HEK293 (cell line): ENCODE data around the gene C1orf21.

Source experiments
- CTCF ChIA-PET: fragments of 350-600 bp; formaldehyde crosslinking; extraction: SDS; loops from one replicate; lab custom pipeline; 2021; ENCODE audit warnings: antibody characterized with exemption; lab: Yijun Ruan, JAX
- POLR2A ChIA-PET: fragments of 300-600 bp; formaldehyde crosslinking; extraction: SDS; loops from one replicate; lab custom pipeline; 2020; ENCODE audit warnings: antibody characterized with exemption, inconsistent platforms; lab: Yijun Ruan, JAX
- H3K27ac ChIP-seq: fragments of 200-500 bp; sonication (Bioruptor generic); 2 replicates; pipeline ENCODE4 v1.5.1; 2014; ENCODE audit warnings: low read depth, low read length, control low read depth, inconsistent platforms; ENCODE audit errors: extremely low read depth
- H3K36me3 ChIP-seq, 2 experiments: fragments of 200-500 bp in 1 of 2; sonication (Bioruptor generic) in 1 of 2; 1 replicate in 1 of 2; 2 replicates in 1 of 2; pipeline ENCODE4 v1.5.1; 2014 to 2017; ENCODE audit warnings: inconsistent platforms in 2 of 2, low read length in 2 of 2; ENCODE audit not compliant: control insufficient read depth in 2 of 2, insufficient read depth in 1 of 2
- H3K4me1 ChIP-seq: fragments of 200-500 bp; sonication (Bioruptor generic); 2 replicates; pipeline ENCODE4 v1.5.1; 2014; ENCODE audit warnings: mild to moderate bottlenecking, low read length, inconsistent platforms; ENCODE audit not compliant: control insufficient read depth, insufficient read depth
- H3K4me3 ChIP-seq: 2 replicates; pipeline ENCODE4 v1.5.1; 2011; ENCODE audit warnings: low read depth, mild to moderate bottlenecking, control low read depth, low read length, moderate library complexity
- H3K9me3 ChIP-seq: fragments of 200-500 bp; sonication (Bioruptor generic); 2 replicates; pipeline ENCODE4 v1.5.1; 2014; ENCODE audit warnings: low read depth, low read length, inconsistent platforms; ENCODE audit not compliant: control insufficient read depth, insufficient read depth
- GLI2 ChIP-seq: fragments of 450-650 bp; formaldehyde crosslinking; IDR thresholded peaks from 2 replicates; pipeline ENCODE4; 2017; ENCODE audit warnings: missing biosample characterization, missing genetic modification characterization, low read depth, borderline replicate concordance
- GLIS1 ChIP-seq: fragments of 450-650 bp; formaldehyde crosslinking; IDR thresholded peaks from 2 replicates; pipeline ENCODE4 v1.5.1; 2016; ENCODE audit warnings: missing biosample characterization, missing genetic modification characterization
- MEIS1 ChIP-seq: sonication (generic); formaldehyde crosslinking; IDR thresholded peaks from 2 replicates; pipeline ENCODE4 v1.8.1; 2022; ENCODE audit warnings: missing genetic modification reagents, mild to moderate bottlenecking, borderline replicate concordance
- PRDM1 ChIP-seq: fragments of 450-650 bp; formaldehyde crosslinking; IDR thresholded peaks from 2 replicates; pipeline ENCODE4; 2016; ENCODE audit warnings: missing biosample characterization, missing genetic modification characterization
- PRDM10 ChIP-seq: fragments of 450-650 bp; formaldehyde crosslinking; IDR thresholded peaks from 2 replicates; pipeline ENCODE4 v1.5.1; 2016; ENCODE audit warnings: missing biosample characterization, missing genetic modification characterization
- SCRT2 ChIP-seq: fragments of 450-650 bp; formaldehyde crosslinking; IDR thresholded peaks from 2 replicates; pipeline ENCODE4 v1.5.1; 2016; ENCODE audit warnings: missing biosample characterization, missing genetic modification characterization
- TCF7L2 ChIP-seq: IDR thresholded peaks from 2 replicates; pipeline ENCODE4 v1.6.1; 2011; ENCODE audit warnings: low read depth, mild to moderate bottlenecking, inconsistent platforms, low read length, moderate library complexity, borderline replicate concordance
- TRIM28 ChIP-seq: IDR thresholded peaks from 2 replicates; pipeline ENCODE4 v1.6.1; 2011; ENCODE audit warnings: low read length, control low read depth, borderline replicate concordance
- ZBTB17 ChIP-seq: fragments of 450-650 bp; formaldehyde crosslinking; IDR thresholded peaks from 2 replicates; pipeline ENCODE4 v1.5.1; 2016; ENCODE audit warnings: missing biosample characterization, missing genetic modification characterization
- ZBTB6 ChIP-seq: fragments of 450-650 bp; formaldehyde crosslinking; IDR thresholded peaks from 2 replicates; pipeline ENCODE4 v1.5.1; 2017; ENCODE audit warnings: missing biosample characterization, missing genetic modification characterization
- ZBTB8A ChIP-seq: fragments of 450-650 bp; formaldehyde crosslinking; IDR thresholded peaks from 2 replicates; pipeline ENCODE4 v1.5.1; 2016; ENCODE audit warnings: missing biosample characterization, missing genetic modification characterization
- ZNF121 ChIP-seq: fragments of 450-650 bp; formaldehyde crosslinking; IDR thresholded peaks from 2 replicates; pipeline ENCODE4 v1.5.1; 2016; ENCODE audit warnings: missing biosample characterization, missing genetic modification characterization
- ZNF133 ChIP-seq: fragments of 450-650 bp; formaldehyde crosslinking; IDR thresholded peaks from 2 replicates; pipeline ENCODE4 v1.5.1; 2016; ENCODE audit warnings: missing biosample characterization, missing genetic modification characterization
- ZNF266 ChIP-seq: fragments of 450-650 bp; formaldehyde crosslinking; IDR thresholded peaks from 2 replicates; pipeline ENCODE4 v1.5.1; 2016; ENCODE audit warnings: missing biosample characterization, missing genetic modification characterization, low read depth
- ZNF335 ChIP-seq: fragments of 450-650 bp; formaldehyde crosslinking; conservative IDR thresholded peaks from 2 replicates; pipeline ENCODE4 v1.5.1; 2016; ENCODE audit warnings: missing biosample characterization, missing genetic modification characterization
- ZNF341 ChIP-seq: fragments of 450-650 bp; formaldehyde crosslinking; IDR thresholded peaks from 2 replicates; pipeline ENCODE4; 2016; ENCODE audit warnings: low read depth, missing biosample characterization, missing genetic modification characterization
- ZNF501 ChIP-seq: fragments of 450-650 bp; formaldehyde crosslinking; IDR thresholded peaks from 2 replicates; pipeline ENCODE4 v1.5.1; 2016; ENCODE audit warnings: missing biosample characterization, missing genetic modification characterization
- ZNF510 ChIP-seq: fragments of 450-650 bp; formaldehyde crosslinking; IDR thresholded peaks from 2 replicates; pipeline ENCODE4 v1.5.1; 2018; ENCODE audit warnings: mild to moderate bottlenecking, missing genetic modification characterization, missing biosample characterization; ENCODE audit not compliant: insufficient replicate concordance
- ZNF530 ChIP-seq: fragments of 450-650 bp; formaldehyde crosslinking; IDR thresholded peaks from 2 replicates; pipeline ENCODE4 v1.5.1; 2016; ENCODE audit warnings: low read depth, missing biosample characterization, missing genetic modification characterization
- ZNF660 ChIP-seq: fragments of 450-650 bp; IDR thresholded peaks from 2 replicates; pipeline ENCODE4 v1.5.1; 2018; ENCODE audit warnings: missing biosample characterization, mild to moderate bottlenecking, missing genetic modification characterization
- ZNF768 ChIP-seq: fragments of 450-650 bp; formaldehyde crosslinking; IDR thresholded peaks from 2 replicates; pipeline ENCODE4 v1.5.1; 2018; ENCODE audit warnings: missing biosample characterization, mild to moderate bottlenecking, missing genetic modification characterization
- ZNF837 ChIP-seq: fragments of 450-650 bp; formaldehyde crosslinking; IDR thresholded peaks from 2 replicates; pipeline ENCODE4 v1.5.1; 2016; ENCODE audit warnings: missing biosample characterization, missing genetic modification characterization

Gene C1orf21

GRCh38 chr1:184403961-184404726, 17.3 kb downstream of the C1orf21 start:
- no peaks in the 10 kb centered on the region for H3K9me3 ChIP-seq
- H3K27ac ChIP-seq: no peak overlapping the region
- H3K36me3 ChIP-seq: no peaks in the 10 kb centered on the region
- TF ChIP-seq ZNF837 (tag by site-specific recombination) (no peak), TRIM28 (peak; percentile 59; the same call in 1 of the 2 replicates), ZNF501 (tag by site-specific recombination) (no peak), ZNF133 (peak; percentile 86), ZNF768 (peak; percentile 65; the same call in 1 of the 2 replicates), PRDM10 (tag by site-specific recombination) (0 out of 2 replicates have a peak, but pooled peaks have one; percentile 8), ZNF341 (peak; percentile 83)
- no peak overlapping the region for H3K4me3 ChIP-seq
- ChIA-PET POLR2A (no interaction called here), CTCF (no interaction called here)
- H3K4me1 ChIP-seq: peaks cover 33% of the 10 kb centered on the region

- ChIA-PET CTCF (no interaction called here), POLR2A (interaction anchor here (1.5 kb wide), 1 partner anchor 18 kb away, joined by 12 read pairs; the partner anchor contains the start of gene C1orf21)
- Histone ChIP-seq H3K36me3 (no peaks in the 10 kb centered on the region), H3K4me3 (no peak overlapping the region), H3K4me1 (peaks cover 33% of the 10 kb centered on the region), H3K27ac (no peak overlapping the region), H3K9me3 (no peaks in the 10 kb centered on the region)
- TF ChIP-seq ZBTB8A (tag by site-specific recombination) (no peak), ZNF335 (tag by site-specific recombination) (no peak), MEIS1 (CRISPR knock-in tag) (no peak), GLIS1 (no peak), ZNF510 (tag by site-specific recombination) (no peak), ZNF660 (no peak), PRDM1 (peak; percentile 17; the same call in 1 of the 2 replicates), ZNF266 (tag by site-specific recombination) (no peak)
Observed at GRCh38 chr1:184404727-184405027, 17.8 kb downstream of the C1orf21 start.

- ChIA-PET POLR2A (interaction anchor here (1.5 kb wide), 1 partner anchor 19 kb away, joined by 12 read pairs; the partner anchor contains the start of gene C1orf21), CTCF (no interaction called here)
- H3K9me3 ChIP-seq: no peaks in the 10 kb centered on the region
Observed at GRCh38 chr1:184405094-184405800, 18.4 kb downstream of the C1orf21 start.

More at GRCh38 chr1:184405094-184405800, 18.4 kb downstream of the C1orf21 start:
- TF ChIP-seq ZNF121: peak; percentile 97
- TF ChIP-seq ZBTB17 (tag by site-specific recombination): 0 out of 2 replicates have a peak, but pooled peaks have one; percentile 20
- peak; percentile 55; the same call in 1 of the 2 replicates for TF ChIP-seq ZBTB6 (tag by site-specific recombination)
- no peak for TF ChIP-seq ZNF530
- no peak for TF ChIP-seq MEIS1 (CRISPR knock-in tag)
- TF ChIP-seq GLI2: no peak
- TF ChIP-seq TCF7L2: no peak
- TF ChIP-seq SCRT2 (tag by site-specific recombination): 0 out of 2 replicates have a peak, but pooled peaks have one; percentile 40
- Histone ChIP-seq H3K4me1 (peaks cover 33% of the 10 kb centered on the region), H3K27ac (peak overlapping the region; percentile 44; the same call in 1 of the 2 replicates), H3K36me3 (no peaks in the 10 kb centered on the region), H3K4me3 (no peak overlapping the region)
